Midbrain (tissue), 1 donor: Measurements from ENCODE around the gene PAPSS1.

Experiments
- DNase-seq: peaks from one replicate; lab custom pipeline; 2025; lab: John Stamatoyannopoulos, UW

PAPSS1 gene

GRCh38 chr4:107629318-107629717 lies 90.7 kb downstream of the PAPSS1 start:
- DNase-seq, result no peak

GRCh38 chr4:107625391-107625902 lies 94.6 kb downstream of the PAPSS1 start:
- DNase-seq, result no peak

GRCh38 chr4:107624024-107624423 lies 96.0 kb downstream of the PAPSS1 start:
- DNase-seq, result no peak

GRCh38 chr4:107622006-107622405 lies 98.0 kb downstream of the PAPSS1 start:
- no peak for DNase-seq

GRCh38 chr4:107619731-107620130 lies 100.3 kb downstream of the PAPSS1 start:
- no peak for DNase-seq

- DNase-seq, result no peak
Observed at GRCh38 chr4:107619066-107619465, 101.0 kb downstream of the PAPSS1 start.

GRCh38 chr4:107618656-107619055 lies 101.4 kb downstream of the PAPSS1 start:
- DNase-seq, result no peak

GRCh38 chr4:107616838-107617389 lies 103.1 kb downstream of the PAPSS1 start:
- no peak for DNase-seq

GRCh38 chr4:107615809-107616208 lies 104.2 kb downstream of the PAPSS1 start:
- no peak for DNase-seq

- DNase-seq, result no peak
Observed at GRCh38 chr4:107603430-107603829, 116.6 kb downstream of the PAPSS1 start.

- no peak for DNase-seq
Observed at GRCh38 chr4:107600983-107601382, 119.1 kb downstream of the PAPSS1 start.

GRCh38 chr4:107600436-107600835 lies 119.6 kb downstream of the PAPSS1 start:
- DNase-seq, result no peak

- DNase-seq, result no peak
Observed at GRCh38 chr4:107599841-107600240, 120.2 kb downstream of the PAPSS1 start.

GRCh38 chr4:107593230-107593629 lies 126.8 kb downstream of the PAPSS1 start:
- no peak for DNase-seq

GRCh38 chr4:107592519-107592918 lies 127.5 kb downstream of the PAPSS1 start:
- no peak for DNase-seq

GRCh38 chr4:107589269-107589668 lies 130.8 kb downstream of the PAPSS1 start:
- no peak for DNase-seq

GRCh38 chr4:107586371-107586770 lies 133.7 kb downstream of the PAPSS1 start:
- no peak for DNase-seq

- DNase-seq, result no peak
Observed at GRCh38 chr4:107579099-107579498, 140.9 kb downstream of the PAPSS1 start.

- no peak for DNase-seq
Observed at GRCh38 chr4:107578321-107578720, 141.7 kb downstream of the PAPSS1 start.

- DNase-seq, result no peak
Observed at GRCh38 chr4:107577743-107578142, 142.3 kb downstream of the PAPSS1 start.

- no peak for DNase-seq
Observed at GRCh38 chr4:107575243-107575642, 144.8 kb downstream of the PAPSS1 start.

GRCh38 chr4:107572281-107572680 lies 147.8 kb downstream of the PAPSS1 start:
- DNase-seq, result no peak

GRCh38 chr4:107570952-107571351 lies 149.1 kb downstream of the PAPSS1 start:
- DNase-seq, result no peak

- no peak for DNase-seq
Observed at GRCh38 chr4:107564326-107564725, 155.7 kb downstream of the PAPSS1 start.
